ENCODE results near the gene SLC9A3.

The SLC9A3 gene

DNA sequence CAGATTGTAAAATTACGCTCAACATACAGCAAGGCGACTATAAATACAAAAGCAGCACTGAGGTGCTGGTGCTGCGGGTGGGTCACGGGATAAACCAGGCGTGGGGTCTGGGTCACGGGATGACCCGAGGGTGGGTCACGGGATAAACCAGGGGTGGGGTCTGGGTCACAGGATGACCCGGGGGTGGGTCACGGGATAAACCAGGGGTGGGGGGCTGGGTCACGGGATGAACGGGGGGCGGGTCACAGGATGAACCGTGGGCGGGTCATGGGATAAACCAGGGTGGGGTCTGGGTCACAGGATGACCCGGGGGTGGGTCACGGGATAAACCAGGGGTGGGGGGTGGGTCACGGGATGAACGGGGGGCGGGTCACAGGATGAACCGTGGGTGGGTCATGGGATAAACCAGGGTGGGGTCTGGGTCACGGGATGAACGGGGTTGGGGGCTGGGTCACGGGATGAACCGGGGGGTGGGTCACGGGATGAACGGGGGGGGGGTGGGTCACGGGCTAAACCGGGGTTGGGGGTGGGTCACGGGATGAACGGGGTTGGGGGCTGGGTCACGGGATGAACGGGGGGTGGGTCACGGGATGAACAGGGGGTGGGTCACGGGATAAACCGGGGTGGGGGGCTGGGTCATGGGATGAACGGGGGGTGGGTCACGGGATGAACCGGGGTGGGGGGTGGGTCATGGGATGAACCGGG is 30.2 kb upstream of the SLC9A3 start:
- DNase-seq, result no peak

GRCh38 chr5:553874-554273 is 29.6 kb upstream of the SLC9A3 start:
- peak in 1 of 2 experiments; percentile 15 for DNase-seq

DNA sequence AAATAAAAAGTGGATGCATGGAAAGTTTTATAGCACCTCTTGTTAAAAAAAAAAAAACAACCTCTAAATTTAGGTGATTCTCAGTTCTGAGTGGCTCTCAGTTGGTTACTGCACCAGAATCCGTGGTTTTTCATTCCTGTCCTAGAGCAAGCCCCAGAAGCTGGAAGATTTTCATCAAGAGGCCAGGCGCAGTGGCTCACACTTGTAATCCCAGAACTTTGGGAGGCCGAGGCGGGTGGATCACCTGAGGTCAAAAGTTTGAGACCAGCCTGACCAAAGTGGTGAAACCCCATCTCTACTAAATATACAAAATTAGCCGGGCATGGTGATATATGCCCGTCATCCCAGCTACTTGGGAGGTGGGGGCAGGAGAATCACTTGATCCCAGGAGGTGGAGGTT is 27.2 kb upstream of the SLC9A3 start:
- no peak for DNase-seq

DNA sequence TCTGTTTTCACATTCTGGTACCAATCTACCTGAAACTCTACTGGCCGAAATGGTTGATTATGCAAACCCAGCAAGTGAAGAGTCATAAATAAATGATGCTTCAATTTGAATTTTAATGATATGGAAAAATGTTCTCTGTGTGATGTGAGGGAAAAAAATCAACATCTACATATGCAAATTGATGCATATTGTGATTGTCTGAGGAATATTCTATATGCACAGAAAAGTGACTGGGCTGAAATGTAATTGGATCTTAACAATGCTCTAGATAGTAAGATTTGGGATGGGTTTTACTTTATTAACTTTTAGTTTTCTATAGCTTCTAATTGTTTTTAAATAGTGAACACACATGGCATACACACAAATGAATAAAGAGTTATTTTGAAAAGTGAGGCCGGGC is 25.0 kb upstream of the SLC9A3 start:
- no peak for DNase-seq

GRCh38 chr5:548256-548655 is 24.0 kb upstream of the SLC9A3 start:
- DNase-seq, result no peak

GRCh38 chr5:547086-547924 is 23.1 kb upstream of the SLC9A3 start:
- no peak for DNase-seq

DNA sequence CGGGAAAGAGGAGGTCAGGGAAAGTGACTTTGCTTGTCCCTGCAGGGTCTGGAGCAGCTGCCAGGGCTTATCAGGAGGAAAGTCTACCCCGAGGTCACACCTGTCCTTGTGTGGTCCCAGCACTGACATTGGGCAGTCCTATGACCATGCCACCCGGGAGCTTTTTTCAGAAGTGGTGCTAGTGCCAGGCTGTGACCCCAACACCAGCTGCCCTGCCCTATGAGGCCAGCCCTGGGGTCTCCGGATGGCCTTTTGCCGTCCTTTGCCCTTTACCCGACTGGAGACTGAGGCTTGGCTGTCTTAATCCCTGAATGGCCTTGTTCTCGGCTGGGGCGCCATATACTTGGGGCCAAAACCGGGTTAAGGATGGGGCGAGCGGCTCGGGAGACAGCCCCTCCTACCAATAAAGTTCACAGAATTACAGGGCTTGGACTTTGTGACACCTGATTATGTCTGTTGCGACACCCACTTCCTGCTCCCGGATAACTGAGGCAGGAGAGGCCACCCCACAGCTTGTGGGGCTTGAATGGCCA is 22.2 kb upstream of the SLC9A3 start:
- DNase-seq, result no peak

DNA sequence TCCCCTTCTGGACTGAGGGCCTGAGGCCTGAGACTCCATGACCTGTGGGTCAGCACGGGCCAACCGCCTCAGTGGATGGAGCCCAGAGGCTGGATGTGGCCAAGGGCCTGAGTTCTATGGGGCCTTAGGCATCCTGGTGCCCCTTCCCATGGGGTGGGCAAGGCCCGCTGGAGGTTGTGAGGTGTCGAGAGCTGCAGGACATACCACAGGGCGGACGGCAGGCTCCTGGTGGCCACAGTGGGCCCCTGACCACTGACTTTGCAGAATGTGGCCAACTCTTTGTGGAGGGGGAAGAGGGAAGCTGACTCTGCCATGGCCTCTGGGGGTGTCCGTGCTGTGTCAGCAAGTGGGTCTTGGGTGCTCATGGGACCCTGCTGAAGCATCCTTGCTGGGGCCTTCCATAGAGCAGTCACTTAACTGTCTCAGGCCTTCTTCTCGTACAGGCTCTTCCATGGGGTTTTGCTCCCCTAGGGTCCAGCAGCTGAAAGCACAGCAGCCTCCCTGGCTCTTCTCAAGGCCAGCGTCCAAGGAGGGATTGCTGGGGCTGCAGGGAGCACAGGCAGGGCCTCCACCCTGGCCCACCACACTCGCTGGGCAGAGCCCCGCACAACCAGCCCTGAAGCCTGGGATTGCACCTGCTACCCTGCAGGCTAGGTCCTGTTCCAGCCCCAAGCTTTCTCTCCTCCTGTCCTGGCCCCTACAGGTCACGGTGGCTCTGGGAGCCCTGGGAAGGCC is 21.6 kb upstream of the SLC9A3 start:
- DNase-seq, result no peak

- DNase-seq, result no peak
Measured at GRCh38 chr5:544675-545355, 20.6 kb upstream of the SLC9A3 start.

DNA sequence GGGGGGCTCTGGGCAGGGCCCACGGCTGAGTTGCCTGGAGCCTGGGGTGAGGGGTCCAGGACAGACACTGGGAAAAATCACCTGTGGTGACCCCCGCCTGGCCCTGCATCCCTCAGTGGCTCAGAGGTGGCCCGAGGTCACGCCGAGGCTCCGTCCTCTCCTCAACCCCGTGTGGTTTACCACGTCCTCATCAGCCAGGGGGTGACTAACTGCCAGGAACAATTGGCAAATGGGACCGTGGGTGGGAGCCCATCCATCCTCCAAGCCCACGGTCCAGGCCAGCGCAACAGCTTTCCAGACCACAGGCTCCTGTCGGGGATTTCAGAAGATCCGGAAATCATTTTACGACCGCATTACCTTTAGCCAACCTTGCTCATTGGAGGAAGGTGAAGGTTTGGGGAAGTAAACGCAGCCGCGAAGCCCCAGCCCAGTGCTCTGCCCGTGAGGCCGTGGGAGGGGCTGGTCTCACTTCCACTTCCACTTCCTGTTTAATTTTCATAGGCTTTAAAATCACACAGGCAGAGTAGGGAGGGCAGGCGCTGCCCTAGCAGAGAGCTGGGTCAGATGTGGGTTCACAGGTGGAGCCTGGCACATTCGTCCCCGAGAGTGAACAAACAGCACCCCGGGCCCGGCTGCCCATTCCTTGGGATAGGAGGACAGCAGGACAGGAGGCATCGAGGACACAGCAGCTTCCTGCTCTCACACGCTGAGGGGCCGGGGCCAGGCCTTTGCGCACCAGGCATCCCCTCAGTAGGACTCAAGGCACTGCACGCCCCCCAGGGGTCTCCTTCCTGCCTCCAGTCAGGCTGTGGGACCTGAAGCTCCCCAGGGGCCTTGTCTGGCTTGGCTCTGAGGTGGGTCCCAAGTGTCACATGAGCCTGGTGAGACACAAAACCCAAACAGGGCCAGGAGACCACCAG is 19.8 kb upstream of the SLC9A3 start:
- peak; percentile 58 to 68 for DNase-seq

- no peak for DNase-seq
Measured at GRCh38 chr5:543351-543750, 19.1 kb upstream of the SLC9A3 start.

DNA sequence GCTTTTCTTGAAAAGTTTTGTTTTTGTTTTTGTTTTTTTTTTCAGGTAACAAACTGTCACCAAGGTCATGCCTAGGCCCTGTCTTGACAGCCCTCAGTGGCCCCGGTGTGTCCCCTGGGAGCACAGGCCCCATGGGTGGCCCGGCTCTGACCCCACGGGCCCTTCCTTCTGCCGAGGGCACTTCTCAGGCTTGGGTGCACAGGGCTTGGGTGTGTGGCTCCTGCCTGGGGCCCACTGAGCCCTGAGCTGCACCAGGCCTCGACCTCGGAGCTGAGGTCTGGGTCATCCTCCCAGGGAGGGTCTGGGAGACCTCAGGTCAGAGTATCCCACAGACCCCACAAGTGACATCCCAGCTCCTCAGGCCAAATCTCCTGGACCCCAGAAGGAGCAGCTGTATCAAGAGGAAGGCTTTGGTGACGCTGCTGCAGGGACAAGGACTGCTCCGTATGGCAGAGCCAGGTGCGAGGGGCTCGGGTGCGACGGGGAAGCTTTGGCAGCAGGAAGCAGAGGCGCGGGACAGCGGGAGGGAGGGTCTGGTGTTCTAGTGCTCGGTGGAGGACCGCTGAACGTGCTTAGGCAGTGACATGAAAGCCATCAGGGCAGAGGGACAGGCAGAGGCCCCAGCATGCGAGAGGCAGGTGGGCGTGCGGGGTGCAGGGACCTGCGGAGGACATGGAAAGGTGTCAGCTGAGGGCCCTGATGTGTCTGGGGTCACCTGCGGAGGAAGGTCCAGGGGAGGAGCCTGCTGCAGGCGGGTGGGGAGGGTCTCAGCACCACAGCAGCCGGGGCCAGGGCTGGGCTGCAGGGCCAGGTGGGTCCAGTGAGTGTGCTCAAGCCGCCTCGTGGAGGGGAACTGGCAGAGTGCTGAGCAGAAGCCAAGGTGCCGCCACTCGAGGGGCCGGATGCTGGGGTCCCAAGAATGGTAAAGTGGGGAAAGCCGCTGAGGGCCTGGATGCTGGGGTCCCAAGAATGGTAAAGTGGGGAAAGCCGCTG is 18.4 kb upstream of the SLC9A3 start:
- no peak for DNase-seq

GRCh38 chr5:541539-542318 is 17.5 kb upstream of the SLC9A3 start:
- DNase-seq, result no peak

DNA sequence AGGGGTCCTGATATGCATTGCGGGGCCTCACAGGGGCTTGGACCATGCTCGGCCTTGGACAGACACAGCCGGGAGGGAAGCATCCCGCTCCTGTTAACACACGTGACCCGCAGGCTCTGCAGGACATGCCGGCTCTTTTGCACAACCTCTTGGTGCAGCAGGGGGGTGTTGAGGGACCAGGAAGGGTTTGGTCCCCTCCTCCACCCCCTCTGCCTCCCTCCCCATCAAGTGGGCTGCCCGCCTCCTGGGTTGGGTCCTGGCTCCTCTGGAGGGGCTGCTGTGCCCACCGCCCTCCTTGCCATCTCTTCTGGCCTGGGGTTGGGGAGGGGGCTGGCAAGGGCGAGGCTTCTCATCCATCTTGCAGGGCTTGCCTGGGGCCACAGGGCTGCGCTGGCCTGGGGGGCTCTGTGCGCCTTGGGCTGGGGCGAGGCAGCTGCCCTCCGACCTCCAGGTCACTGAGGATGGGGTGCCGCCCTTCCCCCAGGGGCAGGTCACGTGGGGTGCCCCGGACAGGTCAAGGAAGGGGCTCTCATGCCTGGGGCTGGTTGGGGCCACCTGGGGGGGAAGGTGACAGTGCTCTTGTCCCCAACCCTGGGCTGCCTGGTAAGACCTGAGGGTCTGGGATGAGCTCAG is 16.8 kb upstream of the SLC9A3 start:
- no peak for DNase-seq

DNA sequence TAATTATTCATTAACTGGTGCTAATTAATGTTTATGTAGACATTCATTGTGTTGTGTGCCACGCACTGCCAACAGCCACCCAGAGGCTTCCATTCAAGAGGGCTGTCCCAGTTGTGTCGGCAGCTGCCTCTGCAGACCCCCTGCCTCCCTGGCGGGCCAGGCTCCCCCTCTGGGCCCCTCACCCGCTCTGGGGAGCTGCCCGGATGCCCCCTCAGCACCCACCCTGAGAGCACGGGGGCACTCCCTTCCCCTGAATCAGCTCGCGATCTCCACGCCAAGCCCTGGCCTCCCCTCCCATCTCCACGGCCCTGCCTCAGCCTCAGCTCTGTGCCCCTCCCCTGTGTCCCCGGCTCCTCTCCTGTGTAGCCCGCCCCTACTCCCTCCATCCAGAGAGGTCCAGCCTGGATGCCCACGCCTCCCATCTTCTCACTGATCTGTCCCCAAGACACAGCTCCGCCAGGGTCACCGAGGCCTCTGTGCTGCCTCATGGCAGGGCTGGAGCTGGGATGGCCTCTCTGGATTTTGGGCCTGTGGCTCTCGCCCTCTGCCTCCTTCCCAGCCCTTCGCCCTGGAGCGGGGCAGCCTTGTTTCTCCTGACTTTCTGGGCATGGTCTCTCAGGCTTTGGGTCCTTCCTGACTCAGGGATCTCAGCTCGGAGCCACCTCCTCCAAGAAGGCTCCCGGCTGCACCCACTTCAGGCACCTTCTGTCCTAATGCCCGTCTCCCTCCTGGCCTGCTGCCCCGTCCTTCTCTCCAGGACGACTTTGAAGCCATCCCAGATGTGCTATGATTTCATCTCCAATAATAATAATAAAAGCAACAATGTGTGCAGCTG is 16.0 kb upstream of the SLC9A3 start:
- DNase-seq, result no peak

DNA sequence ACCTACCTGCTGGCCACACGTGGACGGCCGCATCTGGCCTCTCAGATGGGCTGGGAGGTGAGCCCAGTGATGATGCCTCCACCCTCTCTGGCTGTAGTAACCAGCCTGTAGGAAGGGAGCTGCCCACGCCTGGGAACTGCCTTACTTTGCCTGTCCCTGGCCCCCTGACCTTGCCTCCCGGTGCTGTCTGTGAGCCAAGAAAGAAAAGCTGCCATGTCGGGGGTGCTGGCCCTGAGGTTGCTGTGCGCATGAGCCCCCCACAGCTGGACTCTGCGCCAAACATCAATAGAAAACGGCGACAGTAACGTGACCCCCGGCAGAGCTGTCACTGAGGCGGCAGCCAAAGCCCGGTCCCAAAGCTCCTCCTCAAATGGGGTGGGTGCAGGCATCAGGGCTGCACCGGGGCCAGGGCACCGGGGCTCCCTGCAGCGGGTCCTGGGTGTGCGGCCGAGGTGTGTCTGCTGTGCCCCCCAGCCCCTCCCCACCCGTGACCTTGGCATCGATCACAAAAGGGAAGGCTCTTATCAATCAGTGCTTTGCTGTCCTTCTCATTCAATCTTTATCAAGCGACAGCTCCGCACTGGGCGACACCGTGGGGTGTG is 15.3 kb upstream of the SLC9A3 start:
- DNase-seq, result no peak

- DNase-seq, result no peak
Measured at GRCh38 chr5:538801-539468, 14.7 kb upstream of the SLC9A3 start.
